ENCODE data around the gene HAUS7. TPM values are rescaled to one million over a fixed set of nuclear protein-coding genes. Genes with fewer than 3 reads are reported as not detected.

The HAUS7 gene
- polyA plus RNA-seq, 1 donor = 25.0 TPM

GRCh38 chrX:153512501-153512893 is 42.1 kb upstream of the HAUS7 start:
- Histone ChIP-seq H3K4me3 (ENCODE audit: low read length) (no peak overlapping the region), H3K27me3 (ENCODE audit: control insufficient read depth, insufficient read depth, low read length) (peaks cover 16% of the 10 kb centered on the region), H3K27ac (ENCODE audit: low read length) (no peak overlapping the region), H3K4me1 (ENCODE audit: control insufficient read depth, insufficient read depth, low read length) (no peaks in the 10 kb centered on the region), H3K36me3 (ENCODE audit: control insufficient read depth, insufficient read depth, low read length) (no peaks in the 10 kb centered on the region), H3K9me3 (ENCODE audit: control insufficient read depth, low read depth, low read length) (no peaks in the 10 kb centered on the region)
- WGBS (ENCODE audit: insufficient coverage, low lambda C conversion rate) = no CpG with 5 or more reads among the region's 3 CpGs
- DNase-seq = no peak

GRCh38 chrX:153511784-153512500 is 41.6 kb upstream of the HAUS7 start:
- WGBS (ENCODE audit: insufficient coverage, low lambda C conversion rate) = no CpG with 5 or more reads among the region's 17 CpGs
- Histone ChIP-seq H3K9me3 (ENCODE audit: control insufficient read depth, low read depth, low read length) (no peaks in the 10 kb centered on the region), H3K4me1 (ENCODE audit: control insufficient read depth, insufficient read depth, low read length) (no peaks in the 10 kb centered on the region), H3K27me3 (ENCODE audit: control insufficient read depth, insufficient read depth, low read length) (peaks cover 12% of the 10 kb centered on the region), H3K27ac (ENCODE audit: low read length) (no peak overlapping the region), H3K4me3 (ENCODE audit: low read length) (no peak overlapping the region), H3K36me3 (ENCODE audit: control insufficient read depth, insufficient read depth, low read length) (no peaks in the 10 kb centered on the region)
- no peak for DNase-seq

GRCh38 chrX:153510383-153510782 is 40.0 kb upstream of the HAUS7 start:
- no peak overlapping the region for H3K4me3 ChIP-seq (ENCODE audit: low read length)
- H3K36me3 ChIP-seq (ENCODE audit: control insufficient read depth, insufficient read depth, low read length) = no peaks in the 10 kb centered on the region
- no peak for DNase-seq
- H3K4me1 ChIP-seq (ENCODE audit: control insufficient read depth, insufficient read depth, low read length) = no peaks in the 10 kb centered on the region
- no peak overlapping the region for H3K27ac ChIP-seq (ENCODE audit: low read length)
- no peaks in the 10 kb centered on the region for H3K27me3 ChIP-seq (ENCODE audit: control insufficient read depth, insufficient read depth, low read length)
- H3K9me3 ChIP-seq (ENCODE audit: control insufficient read depth, low read depth, low read length) = no peaks in the 10 kb centered on the region
- no CpG with 5 or more reads among the region's 11 CpGs for WGBS (ENCODE audit: insufficient coverage, low lambda C conversion rate)

GRCh38 chrX:153509592-153509991 is 39.2 kb upstream of the HAUS7 start:
- no CpG with 5 or more reads among the region's 14 CpGs for WGBS (ENCODE audit: insufficient coverage, low lambda C conversion rate)
- Histone ChIP-seq H3K27me3 (ENCODE audit: control insufficient read depth, insufficient read depth, low read length) (no peaks in the 10 kb centered on the region), H3K4me3 (ENCODE audit: low read length) (no peak overlapping the region), H3K27ac (ENCODE audit: low read length) (no peak overlapping the region), H3K4me1 (ENCODE audit: control insufficient read depth, insufficient read depth, low read length) (no peaks in the 10 kb centered on the region), H3K9me3 (ENCODE audit: control insufficient read depth, low read depth, low read length) (no peaks in the 10 kb centered on the region), H3K36me3 (ENCODE audit: control insufficient read depth, insufficient read depth, low read length) (no peaks in the 10 kb centered on the region)
- DNase-seq = no peak

GRCh38 chrX:153507484-153508178 is 37.3 kb upstream of the HAUS7 start:
- no peaks in the 10 kb centered on the region for H3K27me3 ChIP-seq (ENCODE audit: control insufficient read depth, insufficient read depth, low read length)
- no peaks in the 10 kb centered on the region for H3K36me3 ChIP-seq (ENCODE audit: control insufficient read depth, insufficient read depth, low read length)
- no CpG with 5 or more reads among the region's 19 CpGs for WGBS (ENCODE audit: insufficient coverage, low lambda C conversion rate)
- no peaks in the 10 kb centered on the region for H3K9me3 ChIP-seq (ENCODE audit: control insufficient read depth, low read depth, low read length)
- DNase-seq = peak; percentile 39 to 63
- H3K27ac ChIP-seq (ENCODE audit: low read length) = no peak overlapping the region
- H3K4me1 ChIP-seq (ENCODE audit: control insufficient read depth, insufficient read depth, low read length) = no peaks in the 10 kb centered on the region
- H3K4me3 ChIP-seq (ENCODE audit: low read length) = no peak overlapping the region

- Histone ChIP-seq H3K36me3 (ENCODE audit: control insufficient read depth, insufficient read depth, low read length) (no peaks in the 10 kb centered on the region), H3K27me3 (ENCODE audit: control insufficient read depth, insufficient read depth, low read length) (no peaks in the 10 kb centered on the region), H3K4me3 (ENCODE audit: low read length) (no peak overlapping the region), H3K27ac (ENCODE audit: low read length) (no peak overlapping the region), H3K9me3 (ENCODE audit: control insufficient read depth, low read depth, low read length) (no peaks in the 10 kb centered on the region), H3K4me1 (ENCODE audit: control insufficient read depth, insufficient read depth, low read length) (no peaks in the 10 kb centered on the region)
- no peak for DNase-seq
- WGBS (ENCODE audit: insufficient coverage, low lambda C conversion rate) = no CpG with 5 or more reads among the region's 18 CpGs
These were observed 35.0 kb upstream of the HAUS7 start for GRCh38 chrX:153505361-153505760.

- Histone ChIP-seq H3K36me3 (ENCODE audit: control insufficient read depth, insufficient read depth, low read length) (no peaks in the 10 kb centered on the region), H3K27me3 (ENCODE audit: control insufficient read depth, insufficient read depth, low read length) (no peaks in the 10 kb centered on the region), H3K4me3 (ENCODE audit: low read length) (no peak overlapping the region), H3K4me1 (ENCODE audit: control insufficient read depth, insufficient read depth, low read length) (no peaks in the 10 kb centered on the region), H3K27ac (ENCODE audit: low read length) (no peak overlapping the region), H3K9me3 (ENCODE audit: control insufficient read depth, low read depth, low read length) (no peaks in the 10 kb centered on the region)
- WGBS (ENCODE audit: insufficient coverage, low lambda C conversion rate) = no CpG with 5 or more reads among the region's 26 CpGs
- no peak for DNase-seq
These were observed 34.2 kb upstream of the HAUS7 start for GRCh38 chrX:153504445-153505016.

- no peak for DNase-seq
- Histone ChIP-seq H3K36me3 (ENCODE audit: control insufficient read depth, insufficient read depth, low read length) (no peaks in the 10 kb centered on the region), H3K27ac (ENCODE audit: low read length) (no peak overlapping the region), H3K27me3 (ENCODE audit: control insufficient read depth, insufficient read depth, low read length) (no peaks in the 10 kb centered on the region), H3K9me3 (ENCODE audit: control insufficient read depth, low read depth, low read length) (no peaks in the 10 kb centered on the region), H3K4me3 (ENCODE audit: low read length) (no peak overlapping the region), H3K4me1 (ENCODE audit: control insufficient read depth, insufficient read depth, low read length) (no peaks in the 10 kb centered on the region)
- no CpG with 5 or more reads among the region's 14 CpGs for WGBS (ENCODE audit: insufficient coverage, low lambda C conversion rate)
These were observed 32.4 kb upstream of the HAUS7 start for GRCh38 chrX:153502796-153503195.

- Histone ChIP-seq H3K4me3 (ENCODE audit: low read length) (no peak overlapping the region), H3K9me3 (ENCODE audit: control insufficient read depth, low read depth, low read length) (no peaks in the 10 kb centered on the region), H3K36me3 (ENCODE audit: control insufficient read depth, insufficient read depth, low read length) (no peaks in the 10 kb centered on the region), H3K27ac (ENCODE audit: low read length) (no peak overlapping the region), H3K4me1 (ENCODE audit: control insufficient read depth, insufficient read depth, low read length) (no peaks in the 10 kb centered on the region), H3K27me3 (ENCODE audit: control insufficient read depth, insufficient read depth, low read length) (no peaks in the 10 kb centered on the region)
- DNase-seq = no peak
- WGBS (ENCODE audit: insufficient coverage, low lambda C conversion rate) = no CpG with 5 or more reads among the region's 10 CpGs
These were observed 31.8 kb upstream of the HAUS7 start for GRCh38 chrX:153502131-153502530.

GRCh38 chrX:153501530-153501929 is 31.2 kb upstream of the HAUS7 start:
- Histone ChIP-seq H3K4me1 (ENCODE audit: control insufficient read depth, insufficient read depth, low read length) (no peaks in the 10 kb centered on the region), H3K9me3 (ENCODE audit: control insufficient read depth, low read depth, low read length) (no peaks in the 10 kb centered on the region), H3K36me3 (ENCODE audit: control insufficient read depth, insufficient read depth, low read length) (no peaks in the 10 kb centered on the region), H3K27me3 (ENCODE audit: control insufficient read depth, insufficient read depth, low read length) (no peaks in the 10 kb centered on the region), H3K27ac (ENCODE audit: low read length) (no peak overlapping the region), H3K4me3 (ENCODE audit: low read length) (no peak overlapping the region)
- no CpG with 5 or more reads among the region's 8 CpGs for WGBS (ENCODE audit: insufficient coverage, low lambda C conversion rate)
- no peak for DNase-seq
